Measurements from ENCODE around the gene PRKCA.

The PRKCA gene

DNA sequence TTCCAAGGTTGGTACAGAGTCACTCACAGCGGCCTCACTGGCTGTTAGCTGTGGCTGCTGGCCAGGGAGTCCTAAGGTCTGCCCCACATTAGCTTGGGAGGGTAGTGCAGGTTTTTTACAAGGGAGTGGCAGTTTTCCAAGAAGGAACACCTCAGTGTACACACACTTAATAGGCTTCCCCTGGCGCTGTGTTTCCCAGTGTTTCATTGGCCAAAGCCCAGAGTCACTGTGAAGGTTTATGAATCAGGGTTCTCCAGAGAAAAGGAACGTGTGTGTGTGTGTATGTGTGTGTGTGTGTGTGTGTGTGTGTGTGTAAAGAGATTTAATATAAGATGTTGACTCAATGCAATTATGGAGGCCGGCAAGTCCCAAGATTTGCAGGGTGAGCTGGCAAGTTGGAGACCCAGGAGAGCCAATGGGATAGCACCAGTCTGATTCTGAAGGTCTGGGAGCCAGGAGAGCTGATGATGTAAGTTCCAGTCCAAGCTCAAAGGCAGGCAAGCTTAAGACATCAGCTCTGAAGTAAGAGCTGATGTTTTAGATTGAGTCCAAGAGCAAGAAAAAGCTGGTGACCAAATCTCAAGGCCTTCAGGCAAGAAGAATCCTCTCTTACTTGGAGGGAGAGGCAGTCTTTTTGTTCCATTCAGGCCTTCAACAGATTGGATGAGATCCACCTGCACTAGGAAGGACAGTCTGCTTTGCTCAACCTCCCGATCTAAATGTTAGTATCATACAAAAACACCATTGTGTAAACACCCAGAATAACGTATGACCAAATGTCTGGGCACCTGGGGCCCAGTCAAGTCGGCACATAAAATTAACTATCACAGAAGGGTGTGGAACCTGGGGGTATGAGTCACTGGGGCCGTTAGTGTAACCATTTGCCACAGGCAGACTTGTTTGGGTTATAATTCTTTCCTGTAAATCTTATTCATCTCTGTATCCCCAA lies 206.8 kb downstream of the PRKCA start:
- Histone ChIP-seq H3K27me3 (ENCODE audit: low read depth, low read length) (no peaks in the 10 kb centered on the region), H3K4me1 (ENCODE audit: low read length) (no peaks in the 10 kb centered on the region), H3K9me3 (ENCODE audit: insufficient read depth, low read length) (no peaks in the 10 kb centered on the region), H4K20me1 (ENCODE audit: insufficient read depth, low read length) (no peaks in the 10 kb centered on the region), H3K4me3 (ENCODE audit: low read length) (no peak overlapping the region), H3K9ac (ENCODE audit: low read length) (no peak overlapping the region), H2AFZ (ENCODE audit: low read depth, low read length) (no peak overlapping the region), H3K79me2 (ENCODE audit: low read length) (no peaks in the 10 kb centered on the region), H3K4me2 (ENCODE audit: low read length) (no peak overlapping the region), H3K27ac (ENCODE audit: low read length) (no peak overlapping the region), H3K36me3 (replicated peaks; ENCODE audit: low read depth, low read length) (no peaks in the 10 kb centered on the region)
- TF ChIP-seq EZH2phosphoT487 (IDR thresholded peaks at IDR 0.05; ENCODE audit: low read depth) = no peak
- TF ChIP-seq, protein P1, sequence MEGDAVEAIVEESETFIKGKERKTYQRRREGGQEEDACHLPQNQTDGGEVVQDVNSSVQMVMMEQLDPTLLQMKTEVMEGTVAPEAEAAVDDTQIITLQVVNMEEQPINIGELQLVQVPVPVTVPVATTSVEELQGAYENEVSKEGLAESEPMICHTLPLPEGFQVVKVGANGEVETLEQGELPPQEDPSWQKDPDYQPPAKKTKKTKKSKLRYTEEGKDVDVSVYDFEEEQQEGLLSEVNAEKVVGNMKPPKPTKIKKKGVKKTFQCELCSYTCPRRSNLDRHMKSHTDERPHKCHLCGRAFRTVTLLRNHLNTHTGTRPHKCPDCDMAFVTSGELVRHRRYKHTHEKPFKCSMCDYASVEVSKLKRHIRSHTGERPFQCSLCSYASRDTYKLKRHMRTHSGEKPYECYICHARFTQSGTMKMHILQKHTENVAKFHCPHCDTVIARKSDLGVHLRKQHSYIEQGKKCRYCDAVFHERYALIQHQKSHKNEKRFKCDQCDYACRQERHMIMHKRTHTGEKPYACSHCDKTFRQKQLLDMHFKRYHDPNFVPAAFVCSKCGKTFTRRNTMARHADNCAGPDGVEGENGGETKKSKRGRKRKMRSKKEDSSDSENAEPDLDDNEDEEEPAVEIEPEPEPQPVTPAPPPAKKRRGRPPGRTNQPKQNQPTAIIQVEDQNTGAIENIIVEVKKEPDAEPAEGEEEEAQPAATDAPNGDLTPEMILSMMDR (IDR thresholded peaks at IDR 0.05; ENCODE audit: low read depth, low read length) = no peak

DNA sequence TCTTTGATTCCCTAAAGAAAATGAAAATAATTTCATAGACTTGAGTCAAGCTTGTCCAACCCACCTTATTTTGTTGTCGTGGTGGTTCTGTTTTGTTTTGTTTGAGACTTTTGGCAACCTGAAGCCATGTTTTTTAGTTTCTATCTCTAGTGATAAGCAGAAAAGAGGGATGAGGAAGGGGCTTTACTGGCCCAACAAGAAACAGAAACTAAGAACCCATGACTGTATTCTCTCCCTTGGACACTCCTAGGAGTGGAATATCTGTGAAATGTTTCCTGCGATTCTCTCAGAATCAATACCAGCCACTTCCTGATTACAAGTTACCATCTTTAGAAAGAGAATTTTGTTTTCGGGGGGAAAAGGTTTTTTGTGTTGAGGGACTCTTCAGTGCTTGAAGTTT lies 207.5 kb downstream of the PRKCA start:
- TF ChIP-seq, protein P1 (IDR thresholded peaks at IDR 0.05; ENCODE audit: low read depth, low read length) = no peak
- no peak for TF ChIP-seq EZH2phosphoT487 (IDR thresholded peaks at IDR 0.05; ENCODE audit: low read depth)
- Histone ChIP-seq H3K27ac (ENCODE audit: low read length) (no peak overlapping the region), H3K9ac (ENCODE audit: low read length) (no peak overlapping the region), H3K4me1 (ENCODE audit: low read length) (no peaks in the 10 kb centered on the region), H3K4me3 (ENCODE audit: low read length) (no peak overlapping the region), H3K9me3 (ENCODE audit: insufficient read depth, low read length) (no peaks in the 10 kb centered on the region), H3K79me2 (ENCODE audit: low read length) (no peaks in the 10 kb centered on the region), H2AFZ (ENCODE audit: low read depth, low read length) (no peak overlapping the region), H3K27me3 (ENCODE audit: low read depth, low read length) (no peaks in the 10 kb centered on the region), H3K36me3 (replicated peaks; ENCODE audit: low read depth, low read length) (no peaks in the 10 kb centered on the region), H3K4me2 (ENCODE audit: low read length) (no peak overlapping the region), H4K20me1 (ENCODE audit: insufficient read depth, low read length) (no peaks in the 10 kb centered on the region)

DNA sequence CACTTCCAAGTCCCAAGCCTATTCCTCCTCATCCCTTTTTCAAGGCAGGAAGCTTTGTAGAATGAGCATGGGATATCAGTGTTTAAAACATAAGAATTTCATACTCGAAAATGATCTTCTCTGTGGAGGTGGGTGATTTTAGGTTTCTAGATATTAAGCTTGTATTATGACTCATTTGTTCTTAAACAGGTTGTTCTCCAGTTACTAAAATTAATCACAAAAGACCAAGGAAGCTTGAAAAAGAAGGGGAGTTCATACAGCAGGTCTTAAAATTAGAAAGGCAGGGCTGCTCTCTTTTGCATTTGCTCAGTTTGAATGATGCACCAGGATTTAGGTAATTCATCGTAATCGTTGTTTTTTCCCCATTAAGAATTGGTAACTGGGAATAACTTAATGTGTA lies 208.7 kb downstream of the PRKCA start:
- H2AFZ ChIP-seq (ENCODE audit: low read depth, low read length) = no peak overlapping the region
- no peak overlapping the region for H3K4me2 ChIP-seq (ENCODE audit: low read length)
- no peaks in the 10 kb centered on the region for H3K79me2 ChIP-seq (ENCODE audit: low read length)
- no peaks in the 10 kb centered on the region for H3K9me3 ChIP-seq (ENCODE audit: insufficient read depth, low read length)
- no peak overlapping the region for H3K4me3 ChIP-seq (ENCODE audit: low read length)
- no peaks in the 10 kb centered on the region for H3K36me3 ChIP-seq (replicated peaks; ENCODE audit: low read depth, low read length)
- TF ChIP-seq EZH2phosphoT487 (IDR thresholded peaks at IDR 0.05; ENCODE audit: low read depth) = no peak
- TF ChIP-seq, protein P1 (IDR thresholded peaks at IDR 0.05; ENCODE audit: low read depth, low read length) = no peak
- no peaks in the 10 kb centered on the region for H3K27me3 ChIP-seq (ENCODE audit: low read depth, low read length)
- H3K27ac ChIP-seq (ENCODE audit: low read length) = no peak overlapping the region
- no peaks in the 10 kb centered on the region for H3K4me1 ChIP-seq (ENCODE audit: low read length)
- H3K9ac ChIP-seq (ENCODE audit: low read length) = no peak overlapping the region
- no peaks in the 10 kb centered on the region for H4K20me1 ChIP-seq (ENCODE audit: insufficient read depth, low read length)

DNA sequence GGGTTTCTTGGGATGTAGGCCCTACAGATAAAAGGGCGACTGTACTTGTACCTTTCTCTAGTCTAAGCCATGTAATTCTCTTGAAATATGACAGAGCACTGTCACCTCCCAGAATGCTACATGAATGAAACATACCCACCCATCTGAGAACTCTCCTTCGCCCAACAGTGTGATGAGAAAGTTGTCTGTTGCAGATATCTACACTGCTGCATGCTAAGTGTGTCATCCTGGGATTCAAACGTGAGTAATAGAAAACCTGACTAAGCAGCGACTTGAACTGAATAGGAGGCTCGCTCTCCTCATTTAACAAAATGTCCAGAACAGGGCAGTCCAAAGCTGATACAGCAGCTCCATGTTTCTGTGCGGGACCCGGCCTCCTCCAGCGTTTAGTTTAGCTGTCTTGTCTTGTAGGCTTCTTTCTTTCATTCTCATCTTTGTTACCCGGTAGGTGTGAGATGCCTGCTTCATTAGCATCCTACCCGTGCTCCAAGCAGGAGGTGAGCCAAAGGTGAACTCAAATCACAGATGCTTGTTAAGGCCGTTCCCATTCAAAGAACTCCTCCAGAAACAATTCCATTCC lies 211.9 kb downstream of the PRKCA start:
- Histone ChIP-seq H3K4me1 (ENCODE audit: low read length) (no peaks in the 10 kb centered on the region), H3K4me3 (ENCODE audit: low read length) (no peak overlapping the region), H4K20me1 (ENCODE audit: insufficient read depth, low read length) (no peaks in the 10 kb centered on the region), H3K27me3 (ENCODE audit: low read depth, low read length) (no peaks in the 10 kb centered on the region), H3K9me3 (ENCODE audit: insufficient read depth, low read length) (no peaks in the 10 kb centered on the region), H3K9ac (ENCODE audit: low read length) (no peak overlapping the region), H3K4me2 (ENCODE audit: low read length) (no peak overlapping the region), H3K36me3 (replicated peaks; ENCODE audit: low read depth, low read length) (no peaks in the 10 kb centered on the region), H3K79me2 (ENCODE audit: low read length) (no peaks in the 10 kb centered on the region), H2AFZ (ENCODE audit: low read depth, low read length) (no peak overlapping the region), H3K27ac (ENCODE audit: low read length) (no peak overlapping the region)
- TF ChIP-seq EZH2phosphoT487 (IDR thresholded peaks at IDR 0.05; ENCODE audit: low read depth) = no peak
- TF ChIP-seq, protein P1 (IDR thresholded peaks at IDR 0.05; ENCODE audit: low read depth, low read length) = no peak
